Subcutaneous adipose tissue (tissue), 4 donors: ENCODE data around the gene HTR2A. TPM values are rescaled to one million over a fixed set of nuclear protein-coding genes. Genes with fewer than 3 reads are reported as not detected.

Source experiments
- CTCF ChIP-seq: fragments of 450-650 bp; IDR thresholded peaks from one replicate; pipeline ENCODE4 v1.5.1; 2016; ENCODE audit warnings: low read depth, mild to moderate bottlenecking, control low read depth, antibody characterized with exemption, moderate library complexity
- total RNA-seq, 4 donors: library from RNA; depleted of rRNA; stranded (reverse); fragments of >200 nt; gene quantifications; one replicate each; pipeline ENCODE4 v1.1.0, GENCODE V29; 2016

Gene HTR2A
- total RNA-seq, 4 donors from 2014 or later: 0.16 to 2.4 (median 0.66) TPM; not detected in 1

- no peak for TF ChIP-seq CTCF
These were observed 2.3 kb downstream of the HTR2A start for GRCh38 chr13:46894568-46894967.

- TF ChIP-seq CTCF: no peak
These were observed 2.9 kb downstream of the HTR2A start for GRCh38 chr13:46893798-46894560.

- no peak for TF ChIP-seq CTCF
These were observed 3.6 kb downstream of the HTR2A start for GRCh38 chr13:46893221-46893740.

- TF ChIP-seq CTCF: no peak
These were observed 11.8 kb downstream of the HTR2A start for GRCh38 chr13:46885018-46885417.

- TF ChIP-seq CTCF: no peak
These were observed 12.3 kb downstream of the HTR2A start for GRCh38 chr13:46884531-46884930.

GRCh38 chr13:46881621-46882020 lies 15.2 kb downstream of the HTR2A start:
- TF ChIP-seq CTCF: no peak

- no peak for TF ChIP-seq CTCF
These were observed 22.8 kb downstream of the HTR2A start for GRCh38 chr13:46874006-46874405.
